CD14-positive monocyte (primary cell): Measurements from ENCODE around the gene APH1B. TPM values are rescaled to one million over a fixed set of nuclear protein-coding genes. Genes with fewer than 3 reads are reported as not detected.

Experiments used
- DNase-seq, 3 donors: peaks; one replicate each; pipeline ENCODE4 v3.0.0-alpha.2; 2011 to 2022
- H2AFZ ChIP-seq: 2 replicates; pipeline ENCODE4 v1.6.0; 2012; ENCODE audit warnings: mild to moderate bottlenecking, low read depth, low read length, inconsistent platforms; ENCODE audit not compliant: insufficient read depth, poor library complexity, severe bottlenecking
- H3K27ac ChIP-seq, 2 donors: 1 replicate in 1 of 2; 2 replicates in 1 of 2; pipeline ENCODE4 v1.5.1; 2012 to 2013; ENCODE audit warnings: low read length in 2 of 2, control low read depth in 1 of 2, inconsistent platforms in 1 of 2, low read depth in 1 of 2, mild to moderate bottlenecking in 1 of 2
- H3K27me3 ChIP-seq, 2 donors: one replicate each; pipeline versions ENCODE4 v1.6.0 to v1.6.1; 2011 to 2013; ENCODE audit warnings: low read length in 2 of 2; ENCODE audit not compliant: control insufficient read depth in 2 of 2, insufficient read depth in 2 of 2
- H3K36me3 ChIP-seq, 2 donors: replicated peaks in 1 of 2; 1 replicate in 1 of 2; 2 replicates in 1 of 2; pipeline versions ENCODE4 v1.5.1 to v1.6.1; 2012 to 2013; ENCODE audit warnings: low read length in 2 of 2, control low read depth in 1 of 2, inconsistent platforms in 1 of 2, mild to moderate bottlenecking in 1 of 2; ENCODE audit not compliant: insufficient read depth in 2 of 2, control insufficient read depth in 1 of 2
- H3K4me1 ChIP-seq, 2 donors: 1 replicate in 1 of 2; 2 replicates in 1 of 2; pipeline versions ENCODE4 v1.5.1 to v1.6.1; 2012 to 2013; ENCODE audit warnings: low read length in 2 of 2, control low read depth in 1 of 2, inconsistent platforms in 1 of 2, mild to moderate bottlenecking in 1 of 2, moderate library complexity in 1 of 2; ENCODE audit not compliant: insufficient read depth in 2 of 2, control insufficient read depth in 1 of 2
- H3K4me2 ChIP-seq: replicated peaks from 2 replicates; pipeline ENCODE3; 2012; ENCODE audit warnings: low read length, moderate library complexity, mild to moderate bottlenecking; ENCODE audit not compliant: poor library complexity, severe bottlenecking; ENCODE audit errors: extremely low read depth
- H3K4me3 ChIP-seq, 3 experiments: fragments of 200-600 bp in 1 of 3; sonication (generic) in 1 of 3; replicated peaks in 1 of 3; 1 replicate in 2 of 3; 2 replicates in 1 of 3; pipeline ENCODE4 v1.5.1; 2011 to 2013; ENCODE audit warnings: low read length in 3 of 3, mild to moderate bottlenecking in 3 of 3, control low read depth in 2 of 3, low read depth in 2 of 3, inconsistent platforms in 1 of 3, moderate library complexity in 1 of 3
- H3K79me2 ChIP-seq: 2 replicates; pipeline ENCODE4 v1.6.0; 2012; ENCODE audit warnings: mild to moderate bottlenecking, control low read depth, inconsistent platforms, low read length, moderate library complexity; ENCODE audit not compliant: insufficient read depth
- H3K9ac ChIP-seq: 2 replicates; pipeline ENCODE4 v1.6.0; 2017; ENCODE audit warnings: low read length, mild to moderate bottlenecking; ENCODE audit not compliant: insufficient read depth, poor library complexity, severe bottlenecking
- H3K9me3 ChIP-seq, 2 donors: replicated peaks in 1 of 2; 1 replicate in 1 of 2; 2 replicates in 1 of 2; pipeline versions ENCODE4 v1.5.1 to v1.6.1; 2012 to 2013; ENCODE audit warnings: low read length in 2 of 2, control low read depth in 1 of 2; ENCODE audit not compliant: control insufficient read depth in 1 of 2, insufficient read depth in 1 of 2
- H4K20me1 ChIP-seq: 2 replicates; pipeline ENCODE4 v1.6.0; 2012; ENCODE audit warnings: mild to moderate bottlenecking, low read length, control low read depth, moderate library complexity; ENCODE audit not compliant: insufficient read depth
- H3K27ac Mint-ChIP-seq, 7 donors: one replicate each; pipeline ENCODE4 v1.8.0; 2020; ENCODE audit warnings: mild to moderate bottlenecking in 7 of 7, mixed read lengths in 7 of 7, moderate library complexity in 6 of 7, inconsistent platforms in 2 of 7
- H3K27me3 Mint-ChIP-seq, 3 donors: one replicate each; pipeline ENCODE4 v1.8.0; 2021 to 2022; ENCODE audit warnings: low read depth in 3 of 3, mild to moderate bottlenecking in 3 of 3, mixed read lengths in 3 of 3, moderate library complexity in 3 of 3, inconsistent platforms in 1 of 3
- H3K36me3 Mint-ChIP-seq, 2 donors: one replicate each; pipeline ENCODE4 v1.8.0; 2020; ENCODE audit warnings: mixed read lengths in 2 of 2, inconsistent platforms in 1 of 2, mild to moderate bottlenecking in 1 of 2
- H3K4me1 Mint-ChIP-seq: one replicate; pipeline ENCODE4 v1.8.0; 2020; ENCODE audit warnings: mild to moderate bottlenecking, mixed read lengths
- H3K4me3 Mint-ChIP-seq, 2 donors: one replicate each; pipeline ENCODE4 v1.8.0; 2020; ENCODE audit warnings: mild to moderate bottlenecking in 2 of 2, mixed read lengths in 2 of 2, moderate library complexity in 1 of 2
- H3K9me3 Mint-ChIP-seq, 7 donors: one replicate each; pipeline ENCODE4 v1.8.0; 2020 to 2022; ENCODE audit warnings: mixed read lengths in 7 of 7, mild to moderate bottlenecking in 6 of 7, moderate library complexity in 6 of 7, inconsistent platforms in 2 of 7
- CTCF ChIP-seq: fragments of 200-600 bp; IDR thresholded peaks from one replicate; pipeline ENCODE4 v1.8.0; 2022; ENCODE audit warnings: antibody characterized with exemption, mild to moderate bottlenecking
- WGBS: methylation state at CpG from one replicate; pipeline ENCODE4 v1.1.5; 2013; ENCODE audit warnings: missing lambda C conversion rate; ENCODE audit not compliant: insufficient coverage; 5-methylcytosine and 5-hydroxymethylcytosine counted together
- intact Hi-C, 2 donors: fragments of 100-400 bp; cut with micrococcal nuclease; formaldehyde crosslinking; loops; one replicate each; pipeline versions ENCODE4 v1.15.0 to v1.15.1; 2023
- polyA plus RNA-seq, 3 donors: library from polyadenylated mRNA; depleted of rRNA in 1 of 3; unstranded in 2 of 3; stranded (reverse) in 1 of 3; fragments of 300-500 nt in 2 of 3; fragments of >200 nt in 1 of 3; fragmentation: Illumina TruSeq in 2 of 3; gene quantifications; 1 replicate in 2 of 3; 2 replicates in 1 of 3; pipeline ENCODE4 v1.2.3, GENCODE V29; 2012 to 2021

Gene APH1B
- polyA plus RNA-seq, 3 donors = 13.6 to 57.1 (median 54.8) TPM

- 95% methylated on average over 4 of the region's 5 CpGs for WGBS
- no peak for DNase-seq
- no peaks in the 10 kb centered on the region for H3K9me3 ChIP-seq
- no peaks in the 10 kb centered on the region for H3K27me3 ChIP-seq
- no peaks in the 10 kb centered on the region for H3K36me3 ChIP-seq
- no peak overlapping the region for H3K4me2 ChIP-seq
- Mint-ChIP-seq H3K27me3 (no peaks in the 10 kb centered on the region), H3K4me1 (no peaks in the 10 kb centered on the region), H3K4me3 (no peak overlapping the region), H3K9me3 (peaks cover 0 to under 1% (median 0%) of the 10 kb centered on the region in 7 donors), H3K36me3 (no peaks in the 10 kb centered on the region), H3K27ac (no peak overlapping the region)
- intact Hi-C loops = no loop called here
- TF ChIP-seq CTCF = no peak
- no peak overlapping the region for H2AFZ ChIP-seq
- no peaks in the 10 kb centered on the region for H3K79me2 ChIP-seq
- no peaks in the 10 kb centered on the region for H4K20me1 ChIP-seq
- H3K27ac ChIP-seq = no peak overlapping the region
- peaks cover under 1% of the 10 kb centered on the region in 2 donors for H3K4me1 ChIP-seq
- H3K4me3 ChIP-seq = no peak overlapping the region
- no peak overlapping the region for H3K9ac ChIP-seq
Measured at GRCh38 chr15:63353887-63354286, 76.5 kb downstream of the APH1B start.

GRCh38 chr15:63354821-63355650 is 77.6 kb downstream of the APH1B start:
- peak overlapping the region; percentile 6 for H3K9ac ChIP-seq
- no peak for DNase-seq
- H3K4me1 ChIP-seq = no peaks in the 10 kb centered on the region
- H4K20me1 ChIP-seq = no peaks in the 10 kb centered on the region
- Mint-ChIP-seq H3K36me3 (no peaks in the 10 kb centered on the region), H3K27ac (no peak overlapping the region), H3K4me3 (no peak overlapping the region), H3K9me3 (peaks cover 0 to 2% (median 0%) of the 10 kb centered on the region in 7 donors), H3K27me3 (peaks cover 2 to 3% (median 3%) of the 10 kb centered on the region in 3 donors), H3K4me1 (no peaks in the 10 kb centered on the region)
- WGBS = 94% methylated on average over 15 of the region's 22 CpGs
- intact Hi-C loops = no loop called here
- no peak overlapping the region for H3K4me3 ChIP-seq
- no peaks in the 10 kb centered on the region for H3K27me3 ChIP-seq
- H3K4me2 ChIP-seq = no peak overlapping the region
- H3K27ac ChIP-seq = no peak overlapping the region
- no peak for TF ChIP-seq CTCF
- H2AFZ ChIP-seq = no peak overlapping the region
- no peaks in the 10 kb centered on the region for H3K9me3 ChIP-seq
- no peaks in the 10 kb centered on the region for H3K36me3 ChIP-seq
- H3K79me2 ChIP-seq = no peaks in the 10 kb centered on the region
